ENCODE measurements around the gene KCNQ2. TPM values are rescaled to one million over a fixed set of nuclear protein-coding genes. Genes with fewer than 3 reads are reported as not detected.

KCNQ2 gene
- total RNA-seq, 1 donor from 2014 or later: not detected

- no peak for DNase-seq (ENCODE audit: low read depth in 2 of 2)
Observed at GRCh38 chr20:63370618-63371187, 101.8 kb downstream of the KCNQ2 start.

- no peak for DNase-seq (ENCODE audit: low read depth in 2 of 2)
Observed at GRCh38 chr20:63369724-63370617, 102.5 kb downstream of the KCNQ2 start.

- no peak for DNase-seq (ENCODE audit: low read depth in 2 of 2)
Observed at GRCh38 chr20:63369024-63369530, 103.4 kb downstream of the KCNQ2 start.

GRCh38 chr20:63368151-63368550, 104.3 kb downstream of the KCNQ2 start:
- no peak for DNase-seq (ENCODE audit: low read depth in 2 of 2)

- DNase-seq (ENCODE audit: low read depth in 2 of 2): no peak
Observed at GRCh38 chr20:63367446-63368055, 104.9 kb downstream of the KCNQ2 start.

GRCh38 chr20:63366390-63367365, 105.8 kb downstream of the KCNQ2 start:
- DNase-seq (ENCODE audit: low read depth in 2 of 2): no peak

GRCh38 chr20:63365601-63366389, 106.7 kb downstream of the KCNQ2 start:
- DNase-seq (ENCODE audit: low read depth in 2 of 2): no peak

GRCh38 chr20:63364801-63365585, 107.5 kb downstream of the KCNQ2 start:
- DNase-seq (ENCODE audit: low read depth in 2 of 2): no peak

- DNase-seq (ENCODE audit: low read depth in 2 of 2): no peak
Observed at GRCh38 chr20:63363981-63364561, 108.4 kb downstream of the KCNQ2 start.

- no peak for DNase-seq (ENCODE audit: low read depth in 2 of 2)
Observed at GRCh38 chr20:63363013-63363957, 109.2 kb downstream of the KCNQ2 start.

- no peak for DNase-seq (ENCODE audit: low read depth in 2 of 2)
Observed at GRCh38 chr20:63362436-63363009, 109.9 kb downstream of the KCNQ2 start.

GRCh38 chr20:63361519-63362435, 110.7 kb downstream of the KCNQ2 start:
- DNase-seq (ENCODE audit: low read depth in 2 of 2): no peak

- no peak for DNase-seq (ENCODE audit: low read depth in 2 of 2)
Observed at GRCh38 chr20:63360850-63361518, 111.5 kb downstream of the KCNQ2 start, which contains the start of gene CHRNA4. TSS of gene CHRNA4 (minus strand) at chr20:63361349. CDS start at chr20:63361165, 184 bp downstream.

GRCh38 chr20:63359937-63360849, 112.3 kb downstream of the KCNQ2 start:
- DNase-seq (ENCODE audit: low read depth in 2 of 2): no peak
